BLaER1 (cell line): ENCODE measurements around the gene DEFB119.
"Not testable (repeated sequence)": the region's sequence is repeated elsewhere in the genome, so short reads cannot be mapped to it uniquely, and the experiment has no call there.

Experiments used
- H3K27ac ChIP-seq: shearing (Covaris generic); formaldehyde crosslinking; 2 replicates; pipeline ENCODE4 v1.8.1; 2022
- H3K27me3 ChIP-seq: shearing (Covaris generic); formaldehyde crosslinking; 2 replicates; pipeline ENCODE4 v1.8.1; 2022
- H3K36me3 ChIP-seq: shearing (Covaris generic); formaldehyde crosslinking; 2 replicates; pipeline ENCODE4 v1.8.1; 2022
- H3K4me1 ChIP-seq: shearing (Covaris generic); formaldehyde crosslinking; 2 replicates; pipeline ENCODE4 v1.8.1; 2022
- H3K4me2 ChIP-seq: shearing (Covaris generic); formaldehyde crosslinking; 2 replicates; pipeline ENCODE4 v1.8.1; 2022
- H3K4me3 ChIP-seq: shearing (Covaris generic); formaldehyde crosslinking; 2 replicates; pipeline ENCODE4 v1.8.1; 2022
- H3K9ac ChIP-seq: shearing (Covaris generic); formaldehyde crosslinking; 2 replicates; pipeline ENCODE4 v1.8.1; 2022
- H3K9me3 ChIP-seq: shearing (Covaris generic); formaldehyde crosslinking; 2 replicates; pipeline ENCODE4 v1.8.1; 2022
- H4K20me1 ChIP-seq: shearing (Covaris generic); formaldehyde crosslinking; 2 replicates; pipeline ENCODE4 v1.8.1; 2022
- Cebpa-rat ChIP-seq: shearing (Covaris generic); IDR thresholded peaks from 2 replicates; pipeline ENCODE4 v1.8.1; 2022

Gene DEFB119

GRCh38 chr20:31403886-31404285 is 13.5 kb upstream of the DEFB119 start:
- Histone ChIP-seq H3K27me3 (no peaks in the 10 kb centered on the region), H3K27ac (no peak overlapping the region), H3K4me2 (no peak overlapping the region), H3K9me3 (no peaks in the 10 kb centered on the region), H3K4me1 (no peaks in the 10 kb centered on the region), H3K9ac (no peak overlapping the region), H3K36me3 (no peaks in the 10 kb centered on the region), H3K4me3 (no peak overlapping the region), H4K20me1 (no peaks in the 10 kb centered on the region)
- TF ChIP-seq Cebpa-rat, result no peak

GRCh38 chr20:31394900-31395299 is 4.5 kb upstream of the DEFB119 start:
- Histone ChIP-seq H4K20me1 (no peaks in the 10 kb centered on the region), H3K27me3 (no peaks in the 10 kb centered on the region), H3K9ac (no peak overlapping the region), H3K27ac (no peak overlapping the region), H3K9me3 (no peaks in the 10 kb centered on the region), H3K4me3 (no peak overlapping the region), H3K36me3 (no peaks in the 10 kb centered on the region), H3K4me1 (no peaks in the 10 kb centered on the region), H3K4me2 (no peak overlapping the region)
- no peak for TF ChIP-seq Cebpa-rat

GRCh38 chr20:31392836-31393235 is 2.4 kb upstream of the DEFB119 start:
- Histone ChIP-seq H3K36me3 (no peaks in the 10 kb centered on the region), H3K4me1 (no peaks in the 10 kb centered on the region), H4K20me1 (no peaks in the 10 kb centered on the region), H3K4me3 (no peak overlapping the region), H3K9ac (no peak overlapping the region), H3K27ac (no peak overlapping the region), H3K9me3 (no peaks in the 10 kb centered on the region), H3K4me2 (no peak overlapping the region), H3K27me3 (no peaks in the 10 kb centered on the region)
- no peak for TF ChIP-seq Cebpa-rat

- H4K20me1 ChIP-seq, result no peaks in the 10 kb centered on the region
- H3K9me3 ChIP-seq, result peaks cover 24% of the 10 kb centered on the region
- H3K4me1 ChIP-seq, result peaks cover 44% of the 10 kb centered on the region
- no peak for TF ChIP-seq Cebpa-rat
- H3K4me2 ChIP-seq, result no peak overlapping the region
- no peaks in the 10 kb centered on the region for H3K36me3 ChIP-seq
- no peak overlapping the region for H3K27ac ChIP-seq
- H3K4me3 ChIP-seq, result no peak overlapping the region
- H3K27me3 ChIP-seq, result no peaks in the 10 kb centered on the region
- no peak overlapping the region for H3K9ac ChIP-seq
These were observed 16.0 kb downstream of the DEFB119 start for GRCh38 chr20:31374346-31374745.

GRCh38 chr20:31368301-31368700 is 22.1 kb downstream of the DEFB119 start, which contains the start of gene DEFB118:
DEFB118 (plus strand) TSS chr20:31368601; CDS start chr20:31368651, 50 bp downstream.
- Histone ChIP-seq H3K4me3 (no peak within 1 kb of the TSS), H3K9me3 (peaks cover 25% of the 10 kb centered on the region), H3K4me2 (peak within 1 kb of the TSS; percentile 79), H4K20me1 (no peaks in the 10 kb centered on the region), H3K27ac (peak within 1 kb of the TSS; percentile 52; the same call in 1 of the 2 replicates), H3K4me1 (peaks cover 60% of the 10 kb centered on the region), H3K27me3 (no peaks in the 10 kb centered on the region), H3K36me3 (no peaks in the 10 kb centered on the region), H3K9ac (peak within 1 kb of the TSS; percentile 10; the same call in 1 of the 2 replicates)
- TF ChIP-seq Cebpa-rat, result no peak

- not testable (repeated sequence) for H3K27ac ChIP-seq, H3K9ac ChIP-seq, H4K20me1 ChIP-seq, H3K27me3 ChIP-seq, H3K4me2 ChIP-seq, H3K36me3 ChIP-seq, H3K4me3 ChIP-seq
- peaks cover 25% of the 10 kb centered on the region for H3K9me3 ChIP-seq
- peaks cover 20% of the 10 kb centered on the region for H3K4me1 ChIP-seq
These were observed 26.1 kb downstream of the DEFB119 start for GRCh38 chr20:31364272-31364671.

GRCh38 chr20:31363295-31363694 is 27.1 kb downstream of the DEFB119 start:
- Histone ChIP-seq H3K4me2 (no peak overlapping the region), H3K9ac (no peak overlapping the region), H4K20me1 (no peaks in the 10 kb centered on the region), H3K9me3 (peaks cover 25% of the 10 kb centered on the region), H3K4me3 (no peak overlapping the region), H3K27me3 (no peaks in the 10 kb centered on the region), H3K27ac (no peak overlapping the region), H3K36me3 (no peaks in the 10 kb centered on the region), H3K4me1 (peaks cover 10% of the 10 kb centered on the region)
- TF ChIP-seq Cebpa-rat, result no peak

- no peak overlapping the region for H3K4me3 ChIP-seq
- no peak for TF ChIP-seq Cebpa-rat
- no peaks in the 10 kb centered on the region for H3K9me3 ChIP-seq
- no peaks in the 10 kb centered on the region for H3K27me3 ChIP-seq
- H3K36me3 ChIP-seq, result no peaks in the 10 kb centered on the region
- no peaks in the 10 kb centered on the region for H3K4me1 ChIP-seq
- H3K4me2 ChIP-seq, result no peak overlapping the region
- no peak overlapping the region for H3K27ac ChIP-seq
- H4K20me1 ChIP-seq, result no peaks in the 10 kb centered on the region
- H3K9ac ChIP-seq, result no peak overlapping the region
These were observed 34.4 kb downstream of the DEFB119 start for GRCh38 chr20:31355981-31356380.

- Histone ChIP-seq H3K4me1 (no peaks in the 10 kb centered on the region), H3K9ac (no peak overlapping the region), H3K9me3 (0 out of 2 replicates have a peak, but pooled peaks cover 4% of the 10 kb centered on the region), H3K36me3 (no peaks in the 10 kb centered on the region), H4K20me1 (no peaks in the 10 kb centered on the region), H3K4me3 (no peak overlapping the region), H3K27ac (no peak overlapping the region), H3K27me3 (no peaks in the 10 kb centered on the region), H3K4me2 (no peak overlapping the region)
- TF ChIP-seq Cebpa-rat, result no peak
These were observed 48.9 kb downstream of the DEFB119 start for GRCh38 chr20:31341470-31341869.

- no peak overlapping the region for H3K9ac ChIP-seq
- H3K4me3 ChIP-seq, result no peak overlapping the region
- H3K36me3 ChIP-seq, result no peaks in the 10 kb centered on the region
- H3K27me3 ChIP-seq, result no peaks in the 10 kb centered on the region
- H3K4me1 ChIP-seq, result no peaks in the 10 kb centered on the region
- H4K20me1 ChIP-seq, result no peaks in the 10 kb centered on the region
- H3K4me2 ChIP-seq, result no peak overlapping the region
- H3K9me3 ChIP-seq, result peaks cover 6% of the 10 kb centered on the region; the same call in 1 of the 2 replicates
- no peak for TF ChIP-seq Cebpa-rat
- H3K27ac ChIP-seq, result no peak overlapping the region
These were observed 59.5 kb downstream of the DEFB119 start for GRCh38 chr20:31330893-31331292.
